Kidney epithelial cell (primary cell): ENCODE data around the gene MCRIP2. TPM values are rescaled to one million over a fixed set of nuclear protein-coding genes. Genes with fewer than 3 reads are reported as not detected.

Experiments
- DNase-seq: peaks from one replicate; pipeline ENCODE4 v3.0.0-alpha.2; 2010; ENCODE audit warnings: low read depth
- H3K27me3 ChIP-seq: 2 replicates; pipeline ENCODE4 v1.6.0; 2011; ENCODE audit warnings: low read length; ENCODE audit not compliant: control insufficient read depth, insufficient read depth
- H3K36me3 ChIP-seq: 2 replicates; pipeline ENCODE4 v1.5.1; 2011; ENCODE audit warnings: low read length; ENCODE audit not compliant: control insufficient read depth, insufficient read depth
- H3K4me3 ChIP-seq: 2 replicates; pipeline ENCODE4 v1.5.1; 2011; ENCODE audit warnings: low read depth, mild to moderate bottlenecking, control low read depth, low read length
- CTCF ChIP-seq: IDR thresholded peaks from 2 replicates; pipeline ENCODE4 v1.5.1; 2011; ENCODE audit warnings: mild to moderate bottlenecking, moderate library complexity, low read length, control low read depth, inconsistent platforms; ENCODE audit not compliant: insufficient read depth, poor library complexity, severe bottlenecking
- total RNA-seq: library from RNA; depleted of rRNA; stranded (reverse); fragments of >200 nt; gene quantifications from 2 replicates; pipeline ENCODE4 v1.2.3, GENCODE V29; 2015

Gene MCRIP2
- total RNA-seq, 1 donor from 2014 or later, result 59.8 TPM

- DNase-seq, result no peak
- Histone ChIP-seq H3K36me3 (peaks cover 2% of the 10 kb centered on the region), H3K27me3 (peaks cover 3% of the 10 kb centered on the region), H3K4me3 (no peak overlapping the region)
- no peak for TF ChIP-seq CTCF
These were observed 15.5 kb upstream of the MCRIP2 start for GRCh38 chr16:625977-626765.

- H3K27me3 ChIP-seq, result peaks cover 4% of the 10 kb centered on the region
- H3K36me3 ChIP-seq, result peaks cover 2% of the 10 kb centered on the region
- DNase-seq, result peak; percentile 85
- no peak for TF ChIP-seq CTCF
- no peak overlapping the region for H3K4me3 ChIP-seq
These were observed 14.7 kb upstream of the MCRIP2 start for GRCh38 chr16:626787-627453.

- Histone ChIP-seq H3K36me3 (peaks cover 2% of the 10 kb centered on the region), H3K27me3 (peaks cover 4% of the 10 kb centered on the region), H3K4me3 (no peak overlapping the region)
- TF ChIP-seq CTCF, result no peak
- no peak for DNase-seq
These were observed 14.0 kb upstream of the MCRIP2 start for GRCh38 chr16:627454-628239.

DNA sequence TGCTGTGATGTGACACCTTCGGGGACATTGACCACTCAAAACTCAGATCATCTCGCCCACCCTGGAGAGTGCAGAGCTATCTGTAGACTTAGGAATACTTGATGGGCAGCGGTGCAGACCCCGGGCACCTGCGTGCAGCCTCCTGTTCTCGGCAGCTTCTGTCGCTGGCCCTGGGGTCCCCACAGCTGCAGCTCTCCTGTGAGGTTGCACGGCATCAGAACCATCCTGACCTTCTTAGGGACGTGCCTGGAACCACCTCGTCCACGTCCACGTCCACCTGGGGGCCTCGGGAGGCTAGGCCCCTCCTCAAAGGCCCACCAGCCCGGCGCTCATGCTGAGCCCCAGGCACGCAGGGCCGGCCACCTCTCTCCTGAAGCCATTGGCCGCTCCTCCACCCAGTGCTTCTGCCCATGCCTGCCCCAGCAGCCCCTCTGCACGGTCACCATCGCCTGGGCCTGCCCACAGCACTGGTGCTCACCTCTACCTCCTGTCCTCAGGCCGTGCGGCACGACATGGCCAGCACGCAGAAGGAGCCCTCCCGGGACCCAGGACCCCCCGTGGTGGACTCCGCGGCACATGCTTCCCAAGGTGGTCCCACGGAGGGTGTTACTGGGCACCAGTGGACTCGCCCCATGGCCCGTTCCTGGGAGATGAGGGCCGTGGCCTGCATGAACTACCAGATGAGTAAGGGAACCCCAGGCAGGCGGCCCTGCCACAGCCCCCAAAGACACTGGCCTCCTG, 13.1 kb upstream of the MCRIP2 start:
- Histone ChIP-seq H3K27me3 (peaks cover 4% of the 10 kb centered on the region), H3K36me3 (peaks cover 2% of the 10 kb centered on the region), H3K4me3 (no peak overlapping the region)
- no peak for DNase-seq
- TF ChIP-seq CTCF, result no peak

DNA sequence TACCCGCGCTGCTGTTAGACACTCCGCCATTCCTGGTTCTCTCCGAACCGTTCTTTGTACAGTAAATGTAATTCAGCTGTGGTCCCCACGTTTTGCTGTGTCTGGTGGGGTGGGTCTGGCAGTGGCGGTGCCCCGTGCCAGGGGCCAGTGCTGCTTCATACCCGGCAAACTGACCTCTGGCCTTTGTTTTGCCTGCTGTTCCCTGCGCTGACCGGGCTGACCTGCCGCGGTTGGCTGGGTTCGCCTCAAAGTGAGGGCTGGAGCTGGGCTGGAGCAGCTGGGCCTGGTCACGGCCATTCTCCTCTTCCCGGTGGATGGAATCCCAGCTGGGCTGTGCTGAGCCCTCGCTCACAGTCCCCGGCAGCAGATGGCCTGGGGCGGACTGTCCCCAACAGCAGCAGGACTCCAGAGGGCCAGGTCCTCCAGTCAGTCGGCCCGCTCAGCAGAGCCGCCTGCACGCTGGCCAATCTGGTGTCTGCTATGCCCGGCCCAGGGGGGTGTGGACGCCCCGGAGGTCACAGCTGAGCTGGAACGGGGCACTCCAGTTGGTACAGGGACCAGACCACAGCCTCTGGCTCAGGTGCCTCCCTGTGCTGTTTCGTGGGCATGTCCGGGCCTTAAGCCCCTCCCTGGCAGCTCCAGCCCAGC, 12.3 kb upstream of the MCRIP2 start:
- TF ChIP-seq CTCF, result no peak
- DNase-seq, result no peak
- Histone ChIP-seq H3K36me3 (peaks cover 2% of the 10 kb centered on the region), H3K4me3 (no peak overlapping the region), H3K27me3 (peaks cover 4% of the 10 kb centered on the region)
